HG03520 (cell line): Measurements from ENCODE around the gene SUCLG2.

Experiments
- ATAC-seq: cut with Tn5 transposase; IDR thresholded peaks from one replicate; pipeline ENCODE4 v1.9.1; 2021; ENCODE audit warnings: mild to moderate bottlenecking, moderate library complexity; ENCODE audit not compliant: unreplicated experiment

SUCLG2 gene

DNA sequence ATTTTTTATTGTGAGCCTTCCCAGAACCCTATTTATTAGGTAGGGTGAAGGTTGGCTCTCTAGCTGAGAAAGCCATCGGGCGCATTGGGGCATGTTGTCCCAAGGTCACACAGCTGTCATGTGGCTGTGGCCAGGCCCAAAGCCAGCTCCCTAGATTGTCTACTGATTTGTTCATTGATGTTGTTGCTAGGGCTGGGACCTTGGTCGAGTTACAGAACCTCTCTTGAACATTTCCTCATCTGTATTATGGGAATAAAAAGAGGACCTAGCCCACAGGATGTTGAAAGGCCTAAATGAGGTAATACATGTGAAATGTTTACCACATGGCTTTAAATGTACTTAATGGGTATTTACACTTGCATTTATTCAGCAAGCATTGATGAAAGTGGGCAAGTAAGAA, 252.5 kb downstream of the SUCLG2 start:
- ATAC-seq = no peak

- ATAC-seq = no peak
Measured at GRCh38 chr3:67400476-67400875, 253.9 kb downstream of the SUCLG2 start.

DNA sequence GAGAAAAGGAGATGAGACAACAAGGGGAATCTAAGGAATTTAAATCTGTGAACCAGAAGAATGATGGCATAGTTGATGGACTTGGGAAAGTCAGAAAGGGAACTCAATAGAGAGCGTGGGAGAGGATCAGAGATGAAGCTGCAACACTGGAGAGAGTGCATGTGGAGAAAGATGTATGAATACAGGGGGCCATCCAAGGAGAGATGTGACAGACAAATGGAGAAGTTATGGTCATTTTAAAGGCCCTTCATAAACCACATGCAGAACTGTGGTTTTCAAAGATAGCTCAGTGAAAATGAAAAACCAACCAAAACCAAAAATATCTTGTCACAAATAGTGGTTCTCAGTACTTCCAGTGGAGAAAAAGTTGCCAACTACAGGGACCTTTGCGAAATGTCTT, 265.2 kb downstream of the SUCLG2 start:
- peak; percentile 88 for ATAC-seq

DNA sequence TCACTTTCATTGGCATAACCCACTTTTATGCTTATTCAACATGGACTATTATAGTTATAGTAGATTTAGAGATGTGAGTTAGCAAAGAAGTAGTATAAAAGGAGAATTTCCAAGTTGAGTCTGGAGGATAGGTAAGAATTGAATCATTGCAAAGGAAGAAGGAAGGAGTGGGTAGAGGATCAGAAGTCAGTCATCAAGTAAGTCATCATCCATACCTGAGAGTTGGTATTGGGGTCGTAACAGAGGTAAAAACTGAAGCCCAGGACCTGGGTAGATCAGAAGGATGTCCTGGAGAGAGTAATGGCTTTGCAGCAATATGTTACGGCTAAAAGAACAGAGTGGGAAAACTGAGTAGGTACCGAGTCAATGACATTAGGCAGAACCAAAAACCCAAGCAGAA, 265.7 kb downstream of the SUCLG2 start:
- no peak for ATAC-seq

GRCh38 chr3:67386451-67386850, 268.0 kb downstream of the SUCLG2 start:
- ATAC-seq = no peak

- ATAC-seq = no peak
Measured at GRCh38 chr3:67384760-67385397, 269.5 kb downstream of the SUCLG2 start.

DNA sequence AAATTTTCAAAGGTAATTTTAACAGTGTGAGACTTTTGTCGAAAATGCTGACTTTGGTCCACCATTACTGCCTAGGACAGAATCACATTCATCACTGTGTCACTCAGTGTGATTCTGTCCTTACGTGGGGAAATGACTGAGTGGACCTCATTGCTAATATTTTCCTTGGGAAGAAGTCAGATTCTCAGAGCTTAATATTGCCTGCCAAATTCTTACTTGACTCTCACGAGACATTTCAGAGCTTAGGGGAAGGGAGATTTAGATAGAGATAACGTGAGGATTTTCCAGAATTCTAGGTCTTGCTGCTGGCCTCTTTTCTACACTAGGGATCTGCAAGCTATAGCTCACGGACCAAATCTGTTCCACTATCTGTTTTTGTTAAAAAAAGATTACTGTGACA, 270.4 kb downstream of the SUCLG2 start:
- no peak for ATAC-seq

- no peak for ATAC-seq
Measured at GRCh38 chr3:67383379-67383778, 271.0 kb downstream of the SUCLG2 start.

- no peak for ATAC-seq
Measured at GRCh38 chr3:67382536-67382935, 271.9 kb downstream of the SUCLG2 start.

DNA sequence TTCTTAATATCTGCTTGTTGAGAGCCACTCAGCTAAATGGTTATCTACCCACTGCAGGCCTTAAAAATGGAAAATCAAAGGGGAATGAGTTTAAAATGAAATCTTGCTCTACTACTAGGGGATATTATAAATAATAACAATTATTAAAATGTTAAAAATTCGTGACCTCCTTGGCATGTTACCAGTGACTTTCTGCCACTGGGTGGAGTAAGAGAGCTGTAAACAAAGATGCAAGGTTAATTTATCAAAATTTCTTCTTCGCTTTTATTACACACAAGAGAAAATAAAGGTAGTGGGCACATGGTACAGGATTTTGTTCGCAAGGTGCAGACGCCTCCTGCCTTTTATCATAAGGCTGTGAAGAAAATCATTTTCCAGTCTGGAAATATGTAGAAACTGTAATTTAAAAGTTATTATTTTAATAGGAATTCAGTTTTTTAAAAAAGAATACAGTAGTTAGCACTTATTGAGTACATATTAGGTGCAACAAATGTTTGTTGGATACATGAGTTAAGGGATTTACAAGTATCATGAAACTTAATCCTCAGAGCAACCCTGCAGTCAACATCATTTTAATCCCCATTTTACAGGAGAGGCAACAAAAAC, 272.6 kb downstream of the SUCLG2 start:
- ATAC-seq = no peak

- ATAC-seq = no peak
Measured at GRCh38 chr3:67380118-67380517, 274.3 kb downstream of the SUCLG2 start.

- no peak for ATAC-seq
Measured at GRCh38 chr3:67377299-67377698, 277.1 kb downstream of the SUCLG2 start.

DNA sequence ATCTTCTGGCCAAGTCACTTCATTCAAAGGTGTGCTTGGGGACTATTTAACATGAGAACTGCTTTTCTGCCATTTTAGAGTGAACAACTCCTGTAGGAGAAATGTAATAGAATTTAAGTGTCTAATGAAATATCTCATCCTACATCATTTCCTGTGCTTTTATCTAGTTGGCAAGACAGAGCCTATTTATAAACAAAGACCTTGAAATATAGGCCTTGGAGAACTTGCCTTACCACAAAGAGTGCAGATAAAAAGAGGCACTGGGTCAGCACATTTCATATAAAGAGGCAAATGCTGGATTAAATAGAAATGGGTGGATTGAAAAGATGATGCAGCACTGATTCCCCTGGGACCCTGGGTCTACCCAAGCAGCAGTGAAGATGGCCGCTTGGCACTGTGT, 278.0 kb downstream of the SUCLG2 start:
- ATAC-seq = no peak

DNA sequence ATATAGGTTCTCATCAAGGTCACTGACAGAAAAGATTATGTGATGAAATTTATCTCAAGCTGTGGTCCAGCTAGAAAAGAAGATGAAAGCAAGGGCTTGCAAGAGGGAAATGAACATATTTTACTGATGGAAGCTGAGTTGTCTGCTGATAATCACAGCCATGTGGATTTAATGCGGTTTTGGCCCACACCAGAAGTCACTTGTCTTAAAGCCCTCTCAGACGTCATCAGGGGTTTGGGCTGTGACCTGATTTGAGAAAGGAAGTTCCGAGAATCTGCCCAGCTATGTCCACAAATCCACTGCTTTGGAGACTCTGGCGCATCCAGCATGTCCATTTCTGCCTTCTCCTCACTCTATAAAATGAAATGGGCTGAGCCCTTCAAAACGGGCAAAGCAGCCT, 278.4 kb downstream of the SUCLG2 start:
- ATAC-seq = no peak

DNA sequence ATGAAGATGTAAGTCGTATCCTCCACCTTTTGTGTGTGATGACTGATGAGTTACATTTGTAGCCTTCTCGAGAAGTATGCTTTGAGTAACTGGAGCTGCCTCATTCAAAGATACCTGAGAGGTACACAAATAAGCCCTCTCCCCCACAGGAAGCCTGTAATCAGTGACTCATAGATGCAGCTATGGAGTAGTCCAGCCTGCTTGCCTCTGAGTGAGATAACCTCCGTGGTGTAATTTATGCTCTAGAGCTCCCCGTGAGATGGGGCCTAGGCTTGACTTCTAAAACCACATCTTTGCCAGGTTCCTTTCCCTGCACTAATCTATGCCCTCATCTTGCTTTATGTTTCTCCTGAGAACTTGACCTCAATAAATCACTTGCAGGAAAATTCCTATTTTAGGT, 291.7 kb downstream of the SUCLG2 start:
- no peak for ATAC-seq

- ATAC-seq = no peak
Measured at GRCh38 chr3:67361770-67362169, 292.6 kb downstream of the SUCLG2 start.

DNA sequence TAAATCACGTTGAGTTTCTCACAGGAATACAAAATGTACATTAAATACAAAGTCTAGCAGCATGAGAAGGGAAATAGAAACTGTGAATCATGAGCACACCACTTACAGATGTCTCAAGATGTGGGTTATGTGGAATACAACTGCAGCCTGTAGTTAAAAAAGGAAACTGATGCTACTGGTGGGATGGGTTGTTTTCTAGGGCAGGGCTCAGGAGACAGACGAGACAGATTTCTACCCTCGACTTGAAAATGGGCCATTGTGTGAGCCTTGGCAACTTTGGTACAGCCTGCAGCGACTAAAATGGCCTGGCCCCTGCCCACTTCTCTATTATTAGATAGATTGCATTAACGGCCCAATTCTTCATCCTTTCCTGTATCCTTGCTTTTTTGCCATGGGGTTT, 293.1 kb downstream of the SUCLG2 start:
- no peak for ATAC-seq

DNA sequence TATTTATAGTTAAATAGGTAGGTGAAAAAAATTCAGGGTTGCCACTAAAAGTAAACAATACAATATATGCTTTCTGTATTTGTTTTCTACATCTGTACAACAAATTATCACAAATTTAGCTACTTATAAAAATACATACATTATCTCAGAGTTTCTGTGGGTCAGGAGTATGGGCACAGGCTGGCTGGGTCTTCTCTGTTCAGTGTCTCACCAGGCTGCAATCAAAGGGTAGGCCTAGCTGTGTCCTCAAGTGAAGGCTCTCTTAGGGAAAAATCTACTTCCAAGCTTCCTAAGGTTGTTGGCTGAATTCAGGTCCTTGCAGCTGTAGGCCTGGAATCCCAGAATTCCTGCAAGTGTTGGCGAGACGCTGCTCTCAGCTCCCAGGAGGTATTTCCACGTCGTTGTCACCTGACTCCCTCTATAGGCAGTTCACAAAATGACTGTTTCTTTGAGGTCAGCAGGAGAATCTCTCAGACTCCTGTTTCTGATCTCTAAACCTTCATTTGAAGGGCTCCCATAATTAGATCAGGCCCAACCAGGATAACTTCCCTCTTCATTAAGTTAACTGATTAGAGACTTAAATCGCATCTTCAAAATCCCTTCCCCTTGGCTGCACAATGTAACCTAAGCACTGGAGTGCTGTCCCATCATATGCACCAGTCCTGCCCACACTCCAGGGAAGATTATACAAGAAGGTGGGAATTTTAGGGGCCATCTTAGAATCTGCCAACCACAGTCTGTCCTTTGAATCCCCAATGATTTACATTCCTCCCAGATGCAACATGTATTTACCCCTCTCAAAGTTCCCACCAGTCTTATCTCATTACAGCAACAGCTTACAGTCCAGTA, 296.6 kb downstream of the SUCLG2 start:
- peak; percentile 65 for ATAC-seq

DNA sequence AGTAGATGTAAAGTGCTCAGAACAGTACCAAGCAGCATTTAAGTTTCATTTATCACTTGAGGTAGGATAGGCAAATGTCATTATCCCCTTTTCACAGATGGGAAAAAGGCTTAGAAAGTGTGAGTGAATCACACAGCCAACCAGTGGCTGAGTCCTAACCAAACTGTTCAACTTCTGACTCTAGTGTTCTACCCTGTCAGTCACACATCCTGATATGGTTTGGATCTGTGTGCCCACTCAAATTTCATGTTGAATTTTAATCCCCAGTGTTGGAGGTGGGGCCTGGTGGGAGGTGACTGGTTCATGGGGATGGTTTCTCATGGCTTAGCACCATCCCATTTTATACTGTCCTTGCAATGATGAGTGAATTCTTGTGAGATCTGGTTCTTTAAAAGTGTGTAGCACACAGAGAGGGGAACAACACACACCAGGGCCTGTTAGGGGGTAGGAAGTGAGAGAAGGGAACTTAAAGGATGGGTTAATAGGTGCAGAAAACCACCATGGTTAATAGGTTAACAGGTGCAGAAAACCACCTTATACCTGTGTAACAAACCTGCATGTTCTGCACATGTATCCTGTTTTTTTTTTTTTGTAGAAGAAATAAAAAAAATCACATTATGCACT, 304.7 kb downstream of the SUCLG2 start:
- peak; percentile 88 for ATAC-seq

DNA sequence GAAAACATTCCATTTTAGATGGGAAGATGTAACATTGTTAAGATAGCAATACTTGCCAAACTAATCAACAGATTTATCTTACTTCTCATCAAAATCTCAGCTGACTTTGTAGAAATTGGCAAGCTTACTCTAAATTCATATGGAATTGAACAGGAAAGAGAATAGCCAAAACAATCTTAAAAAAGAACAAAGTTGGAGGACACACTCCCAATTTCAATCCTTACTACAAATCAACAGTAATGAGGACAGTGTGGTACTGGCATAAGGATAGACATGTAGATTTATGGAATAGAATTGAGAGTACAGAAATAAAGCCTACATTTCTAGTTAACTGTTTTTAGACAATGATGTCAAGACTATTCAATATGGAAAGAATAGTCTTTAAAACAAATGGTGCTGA, 308.3 kb downstream of the SUCLG2 start:
- ATAC-seq = no peak

- no peak for ATAC-seq
Measured at GRCh38 chr3:67335813-67336212, 318.6 kb downstream of the SUCLG2 start.

DNA sequence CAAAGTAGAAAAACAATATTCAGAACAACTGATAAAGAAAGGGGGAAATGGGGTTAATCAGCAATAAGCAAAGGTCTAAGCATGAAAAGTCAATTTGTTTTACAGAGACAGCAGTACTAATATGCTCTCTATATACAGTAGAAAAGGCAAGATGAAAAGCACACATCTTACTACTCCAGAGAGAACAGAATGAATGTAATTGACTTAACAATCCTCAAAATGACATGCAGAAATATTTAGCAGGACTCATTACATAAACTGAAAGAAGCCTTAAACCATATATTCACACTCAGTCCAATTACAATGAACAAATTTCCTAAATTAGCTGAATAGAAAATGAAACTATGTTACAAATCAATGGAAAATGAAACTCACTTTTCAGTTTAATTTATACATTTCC, 319.8 kb downstream of the SUCLG2 start:
- no peak for ATAC-seq
